OCI-LY3 (cell line): Measurements from ENCODE around the gene KCNMA1.

Source experiments
- EZH2phosphoT487 ChIP-seq: fragments of 200-600 bp; shearing (Covaris generic); IDR thresholded peaks from 2 replicates; pipeline ENCODE4 v1.6.1; 2018; ENCODE audit warnings: antibody characterized with exemption, mixed run types, low read depth
- TF ChIP-seq, protein P1 (sequence below): fragments of 200-600, 300-600 bp; sonication (generic); IDR thresholded peaks from 2 replicates; pipeline ENCODE4 v1.5.1; 2014; ENCODE audit warnings: antibody characterized with exemption, low read length, low read depth

DNA sequence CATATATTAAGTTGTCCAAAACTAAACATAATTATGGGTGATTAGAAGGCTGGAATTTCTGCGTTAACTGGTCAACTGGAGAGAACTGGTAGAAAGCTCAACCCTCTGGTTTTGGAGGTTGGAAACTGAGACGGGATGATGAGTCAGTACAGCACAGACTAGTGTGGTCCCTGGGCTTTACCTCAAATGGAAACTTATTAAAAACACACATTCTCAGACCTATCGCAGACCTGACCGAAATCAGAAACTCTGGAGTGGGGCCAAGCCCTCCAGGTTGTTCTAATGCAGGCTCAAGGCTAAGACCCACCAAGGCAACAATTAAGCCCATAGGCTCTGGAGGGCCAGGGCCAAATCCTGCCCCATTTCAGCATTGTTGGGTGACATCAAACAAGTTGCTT, 136.9 kb downstream of the KCNMA1 start:
- TF ChIP-seq, protein P1, sequence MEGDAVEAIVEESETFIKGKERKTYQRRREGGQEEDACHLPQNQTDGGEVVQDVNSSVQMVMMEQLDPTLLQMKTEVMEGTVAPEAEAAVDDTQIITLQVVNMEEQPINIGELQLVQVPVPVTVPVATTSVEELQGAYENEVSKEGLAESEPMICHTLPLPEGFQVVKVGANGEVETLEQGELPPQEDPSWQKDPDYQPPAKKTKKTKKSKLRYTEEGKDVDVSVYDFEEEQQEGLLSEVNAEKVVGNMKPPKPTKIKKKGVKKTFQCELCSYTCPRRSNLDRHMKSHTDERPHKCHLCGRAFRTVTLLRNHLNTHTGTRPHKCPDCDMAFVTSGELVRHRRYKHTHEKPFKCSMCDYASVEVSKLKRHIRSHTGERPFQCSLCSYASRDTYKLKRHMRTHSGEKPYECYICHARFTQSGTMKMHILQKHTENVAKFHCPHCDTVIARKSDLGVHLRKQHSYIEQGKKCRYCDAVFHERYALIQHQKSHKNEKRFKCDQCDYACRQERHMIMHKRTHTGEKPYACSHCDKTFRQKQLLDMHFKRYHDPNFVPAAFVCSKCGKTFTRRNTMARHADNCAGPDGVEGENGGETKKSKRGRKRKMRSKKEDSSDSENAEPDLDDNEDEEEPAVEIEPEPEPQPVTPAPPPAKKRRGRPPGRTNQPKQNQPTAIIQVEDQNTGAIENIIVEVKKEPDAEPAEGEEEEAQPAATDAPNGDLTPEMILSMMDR = no peak
- no peak for TF ChIP-seq EZH2phosphoT487
